Smooth muscle cell (in vitro differentiated cells): ENCODE measurements around the gene SMIM7. TPM values are rescaled to one million over a fixed set of nuclear protein-coding genes. Genes with fewer than 3 reads are reported as not detected.
A peak's percentile ranks its signal among the peaks of the same experiment; 100 is the strongest.

Experiments used
- DNase-seq: peaks from one replicate; lab custom pipeline; 2025; ENCODE audit not compliant: unreplicated experiment; lab: John Stamatoyannopoulos, UW
- H2AFZ ChIP-seq: fragments of 200-600 bp; sonication (generic); 2 replicates; pipeline ENCODE4 v1.6.0; 2016; ENCODE audit warnings: antibody characterized with exemption, low read depth, mild to moderate bottlenecking
- H3F3A ChIP-seq: fragments of 200-600 bp; sonication (generic); 2 replicates; pipeline ENCODE4 v1.6.0; 2017; ENCODE audit warnings: antibody characterized with exemption, low read depth
- H3K27ac ChIP-seq: fragments of 200-600 bp; sonication (generic); 2 replicates; pipeline ENCODE4 v1.5.1; 2016; ENCODE audit warnings: low read depth, mild to moderate bottlenecking
- H3K27me3 ChIP-seq: fragments of 200-600 bp; sonication (generic); 2 replicates; pipeline ENCODE4 v1.6.1; 2016; ENCODE audit warnings: low read depth, mild to moderate bottlenecking
- H3K36me3 ChIP-seq: fragments of 200-600 bp; sonication (generic); 2 replicates; pipeline ENCODE4 v1.5.1; 2016; ENCODE audit warnings: low read depth
- H3K4me1 ChIP-seq: fragments of 200-600 bp; sonication (generic); 2 replicates; pipeline ENCODE4 v1.5.1; 2016; ENCODE audit warnings: low read depth
- H3K4me2 ChIP-seq: fragments of 200-600 bp; sonication (generic); 2 replicates; pipeline ENCODE4 v1.6.0; 2016; ENCODE audit warnings: mild to moderate bottlenecking
- H3K4me3 ChIP-seq: fragments of 200-600 bp; sonication (generic); 2 replicates; pipeline ENCODE4 v1.5.1; 2016; ENCODE audit warnings: mild to moderate bottlenecking
- H3K79me2 ChIP-seq: fragments of 200-600 bp; sonication (generic); 2 replicates; pipeline ENCODE4 v1.6.0; 2016; ENCODE audit warnings: low read depth, mild to moderate bottlenecking
- H3K9ac ChIP-seq: fragments of 200-600 bp; sonication (generic); 2 replicates; pipeline ENCODE4 v1.6.0; 2016; ENCODE audit warnings: low read depth
- H3K9me3 ChIP-seq: fragments of 200-600 bp; sonication (generic); replicated peaks from 2 replicates; pipeline ENCODE4 v1.5.1; 2016; ENCODE audit warnings: low read depth
- H4K20me1 ChIP-seq: fragments of 200-600 bp; sonication (generic); 2 replicates; pipeline ENCODE4 v1.6.0; 2016; ENCODE audit warnings: low read depth
- WGBS: methylation state at CpG from one replicate; pipeline ENCODE4 v1.1.7; 2016; ENCODE audit warnings: low lambda C conversion rate; 5-methylcytosine and 5-hydroxymethylcytosine counted together
- polyA plus RNA-seq: library from polyadenylated mRNA; unstranded; fragments of >200 nt; fragmentation: Nextera tagmentation; extraction: Ambion mirVana; gene quantifications from 2 replicates; pipeline ENCODE4 v1.2.1, GENCODE V29; 2016
- total RNA-seq: library from RNA; depleted of rRNA; stranded (reverse); fragments of >200 nt; gene quantifications from 2 replicates; pipeline ENCODE4 v1.2.3, GENCODE V29; 2014
- TF ChIP-seq, protein P1 (sequence below): fragments of 200-600 bp; sonication (generic); IDR thresholded peaks from 2 replicates; pipeline ENCODE4 v1.5.1; 2017; ENCODE audit warnings: borderline replicate concordance, mild to moderate bottlenecking, antibody characterized with exemption; ENCODE audit not compliant: insufficient read depth, poor library complexity, severe bottlenecking

The SMIM7 gene
- total and polyA plus RNA-seq, 2 experiments from 2014 or later: 64.4 to 109 TPM

- Histone ChIP-seq H2AFZ (peak overlapping the region; percentile 92), H3K36me3 (no peaks in the 10 kb centered on the region), H3K4me3 (peak overlapping the region; percentile 66)
These were observed 496 bp downstream of the SMIM7 start for GRCh38 chr19:16659464-16659831.

DNA sequence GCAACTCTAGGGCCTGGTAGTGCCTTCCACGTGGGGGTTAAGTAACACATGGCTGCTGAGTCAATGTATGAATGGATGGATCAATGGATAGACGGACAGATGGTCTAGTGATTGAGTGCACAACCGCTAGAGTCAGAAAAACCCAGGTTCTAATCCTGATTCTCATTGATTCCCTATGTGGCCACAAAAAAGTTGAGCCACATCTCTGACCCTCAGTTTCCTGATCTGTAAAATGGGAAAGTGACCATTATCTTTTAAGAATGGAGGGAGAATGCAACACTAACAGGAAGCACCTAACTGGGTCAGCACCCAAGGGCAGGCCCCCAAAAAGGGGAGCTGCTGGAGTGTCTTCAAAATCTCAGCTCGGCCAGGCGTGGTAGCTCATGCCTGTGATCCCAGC, 2.6 kb downstream of the SMIM7 start:
- Histone ChIP-seq H3K27me3 (no peaks in the 10 kb centered on the region), H3K4me1 (peaks cover 8% of the 10 kb centered on the region), H3K79me2 (peaks cover 39% of the 10 kb centered on the region), H2AFZ (no peak overlapping the region), H3K27ac (no peak overlapping the region), H3K4me3 (no peak overlapping the region), H3F3A (no peaks in the 10 kb centered on the region), H3K9me3 (no peaks in the 10 kb centered on the region), H3K36me3 (no peaks in the 10 kb centered on the region), H3K9ac (no peak overlapping the region), H4K20me1 (peaks cover 33% of the 10 kb centered on the region), H3K4me2 (no peak overlapping the region)
- DNase-seq: no peak
- 100% methylated on average over 5 of the region's 5 CpGs for WGBS
- TF ChIP-seq, protein P1, sequence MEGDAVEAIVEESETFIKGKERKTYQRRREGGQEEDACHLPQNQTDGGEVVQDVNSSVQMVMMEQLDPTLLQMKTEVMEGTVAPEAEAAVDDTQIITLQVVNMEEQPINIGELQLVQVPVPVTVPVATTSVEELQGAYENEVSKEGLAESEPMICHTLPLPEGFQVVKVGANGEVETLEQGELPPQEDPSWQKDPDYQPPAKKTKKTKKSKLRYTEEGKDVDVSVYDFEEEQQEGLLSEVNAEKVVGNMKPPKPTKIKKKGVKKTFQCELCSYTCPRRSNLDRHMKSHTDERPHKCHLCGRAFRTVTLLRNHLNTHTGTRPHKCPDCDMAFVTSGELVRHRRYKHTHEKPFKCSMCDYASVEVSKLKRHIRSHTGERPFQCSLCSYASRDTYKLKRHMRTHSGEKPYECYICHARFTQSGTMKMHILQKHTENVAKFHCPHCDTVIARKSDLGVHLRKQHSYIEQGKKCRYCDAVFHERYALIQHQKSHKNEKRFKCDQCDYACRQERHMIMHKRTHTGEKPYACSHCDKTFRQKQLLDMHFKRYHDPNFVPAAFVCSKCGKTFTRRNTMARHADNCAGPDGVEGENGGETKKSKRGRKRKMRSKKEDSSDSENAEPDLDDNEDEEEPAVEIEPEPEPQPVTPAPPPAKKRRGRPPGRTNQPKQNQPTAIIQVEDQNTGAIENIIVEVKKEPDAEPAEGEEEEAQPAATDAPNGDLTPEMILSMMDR: no peak

More at GRCh38 chr19:16659464-16659831, 496 bp downstream of the SMIM7 start:
- H3K9me3 ChIP-seq: no peaks in the 10 kb centered on the region
- peak overlapping the region; percentile 99 for H3K4me2 ChIP-seq
- no peak for DNase-seq
- H3K4me1 ChIP-seq: peaks cover 8% of the 10 kb centered on the region
- peaks cover 34% of the 10 kb centered on the region for H3K79me2 ChIP-seq
- H3K27ac ChIP-seq: peak overlapping the region; percentile 76
- H3K9ac ChIP-seq: peak overlapping the region; percentile 69
- WGBS: 11% methylated on average over 13 of the region's 14 CpGs
- no peaks in the 10 kb centered on the region for H3F3A ChIP-seq
- no peaks in the 10 kb centered on the region for H3K27me3 ChIP-seq
- TF ChIP-seq, protein P1: peak; percentile 1
- H4K20me1 ChIP-seq: peaks cover 33% of the 10 kb centered on the region

DNA sequence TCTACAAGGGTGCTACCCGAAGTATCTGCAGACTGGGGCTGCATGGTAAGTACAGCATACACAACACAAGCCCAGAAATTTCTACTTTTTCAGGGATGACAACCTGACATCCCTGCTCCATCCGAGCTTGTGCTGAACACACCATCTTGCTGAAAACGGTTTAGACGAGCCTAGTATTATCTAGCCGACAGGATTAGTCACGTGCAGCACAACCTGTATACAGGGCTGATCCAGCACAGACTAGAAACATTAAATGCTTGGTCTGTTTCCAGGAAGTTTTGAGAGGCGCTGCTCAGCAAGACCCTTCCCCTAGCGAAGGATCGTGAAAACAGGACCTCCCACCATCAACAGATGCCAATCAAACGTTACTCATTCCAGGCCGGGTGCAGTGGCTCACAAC, 4.2 kb downstream of the SMIM7 start:
- Histone ChIP-seq H3K9me3 (no peaks in the 10 kb centered on the region), H3K9ac (no peak overlapping the region), H3K79me2 (peaks cover 39% of the 10 kb centered on the region), H3K4me1 (peaks cover 8% of the 10 kb centered on the region), H4K20me1 (peaks cover 47% of the 10 kb centered on the region), H3K36me3 (no peaks in the 10 kb centered on the region), H3K4me2 (no peak overlapping the region), H2AFZ (no peak overlapping the region), H3K27ac (no peak overlapping the region), H3K27me3 (no peaks in the 10 kb centered on the region), H3F3A (no peaks in the 10 kb centered on the region), H3K4me3 (no peak overlapping the region)
- DNase-seq: no peak
- WGBS: 93% methylated on average over 11 of the region's 11 CpGs
- TF ChIP-seq, protein P1: no peak

DNA sequence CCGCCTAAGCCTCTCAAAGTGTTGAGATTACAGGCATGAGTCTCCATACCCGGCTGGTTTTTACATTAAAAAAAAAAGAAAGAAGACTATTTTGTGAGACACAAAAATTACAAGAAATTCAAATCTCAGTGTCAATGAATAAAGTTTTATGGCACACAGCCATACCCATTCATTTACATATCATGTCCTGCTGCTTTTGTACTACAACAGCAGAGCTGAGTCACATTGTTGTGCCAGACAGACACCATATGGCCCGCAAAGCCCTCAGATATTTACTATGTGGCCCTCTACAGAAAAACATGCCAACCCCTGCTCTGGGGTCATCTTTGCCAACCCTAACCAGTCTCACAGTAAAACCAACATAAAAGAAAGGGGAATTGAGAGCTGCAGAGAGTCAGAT, 5.3 kb downstream of the SMIM7 start:
- no peak overlapping the region for H3K9ac ChIP-seq
- no peaks in the 10 kb centered on the region for H3K9me3 ChIP-seq
- peaks cover 47% of the 10 kb centered on the region for H4K20me1 ChIP-seq
- no peaks in the 10 kb centered on the region for H3F3A ChIP-seq
- no peak for DNase-seq
- H3K4me1 ChIP-seq: peaks cover 8% of the 10 kb centered on the region
- TF ChIP-seq, protein P1: no peak
- no peak overlapping the region for H3K27ac ChIP-seq
- no peak overlapping the region for H3K4me2 ChIP-seq
- 90% methylated on average over 3 of the region's 3 CpGs for WGBS
- no peak overlapping the region for H3K4me3 ChIP-seq
- H2AFZ ChIP-seq: no peak overlapping the region
- peaks cover 39% of the 10 kb centered on the region for H3K79me2 ChIP-seq
- no peaks in the 10 kb centered on the region for H3K36me3 ChIP-seq
- no peaks in the 10 kb centered on the region for H3K27me3 ChIP-seq
